ENCODE results near the gene PKMYT1. TPM values are rescaled to one million over a fixed set of nuclear protein-coding genes. Genes with fewer than 3 reads are reported as not detected.

Gene PKMYT1
- polyA plus RNA-seq, 1 donor (not counting 4 experiments of a cell fraction or from before 2014, with no cell fraction given), result 6.9 TPM

DNA sequence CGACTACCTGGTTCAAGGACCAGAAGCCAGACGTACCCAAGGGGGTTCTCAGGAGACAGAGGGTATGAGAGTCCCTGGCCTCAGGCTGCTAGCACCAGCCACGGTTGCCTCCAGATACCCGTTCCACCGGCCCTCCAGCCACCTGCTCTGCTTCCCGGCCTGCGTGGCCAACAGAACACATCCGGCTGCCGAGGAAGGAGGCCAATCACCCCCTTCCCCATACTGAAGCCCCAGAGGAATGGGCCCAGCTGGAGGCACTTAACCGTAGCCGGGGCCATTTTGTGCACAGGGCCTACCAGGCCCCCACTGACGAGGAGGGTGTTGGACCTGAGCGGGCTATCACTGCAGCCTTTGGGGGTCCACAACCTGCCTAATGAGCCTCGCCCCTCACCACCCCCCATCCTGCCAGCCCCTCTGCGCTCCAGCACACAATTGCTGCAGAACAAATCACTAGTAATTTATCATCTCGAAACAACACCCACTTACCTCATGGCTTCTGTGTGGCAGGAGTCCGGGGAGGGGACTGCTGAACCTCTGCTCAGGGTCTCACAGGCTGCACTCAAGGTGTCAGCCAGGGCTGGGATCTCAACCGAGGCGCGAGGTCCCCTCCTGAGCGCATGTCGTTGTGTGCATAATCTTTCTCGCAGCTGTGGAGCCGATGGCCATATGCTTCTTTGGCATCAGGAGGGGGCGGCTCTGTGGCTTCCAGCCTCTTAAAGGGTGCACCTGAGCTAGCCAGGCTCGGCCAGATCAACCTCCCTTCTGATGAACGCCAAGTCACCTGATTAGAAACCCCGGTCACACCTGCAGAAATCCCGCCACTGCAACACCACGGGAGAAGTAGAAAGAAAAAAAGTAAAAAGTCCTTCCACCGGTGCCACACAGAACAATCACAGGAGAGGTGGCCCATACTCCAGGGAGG, 26.3 kb downstream of the PKMYT1 start:
- H3K9me1 ChIP-seq (ENCODE audit: control insufficient read depth, extremely low read depth, insufficient read depth, low read length), result no peaks in the 10 kb centered on the region
- no peak overlapping the region for H3K27ac ChIP-seq (ENCODE audit: control insufficient read depth, insufficient read depth, low read length)
- peaks cover 0 to 6% of the 10 kb centered on the region in 2 experiments for H3K36me3 ChIP-seq (ENCODE audit: control insufficient read depth in 2 of 2, extremely low read depth in 1 of 2, insufficient read depth in 2 of 2, low read length in 2 of 2)
- DNase-seq (ENCODE audit: low read depth, low spot score) (no peak), FAIRE-seq (no peak)
- no peak overlapping the region for H2AFZ ChIP-seq (ENCODE audit: control insufficient read depth, low read length)
- no peak for TF ChIP-seq EZH2 (IDR thresholded peaks at IDR 0.05; ENCODE audit: low read length)
- TF ChIP-seq, protein P1, sequence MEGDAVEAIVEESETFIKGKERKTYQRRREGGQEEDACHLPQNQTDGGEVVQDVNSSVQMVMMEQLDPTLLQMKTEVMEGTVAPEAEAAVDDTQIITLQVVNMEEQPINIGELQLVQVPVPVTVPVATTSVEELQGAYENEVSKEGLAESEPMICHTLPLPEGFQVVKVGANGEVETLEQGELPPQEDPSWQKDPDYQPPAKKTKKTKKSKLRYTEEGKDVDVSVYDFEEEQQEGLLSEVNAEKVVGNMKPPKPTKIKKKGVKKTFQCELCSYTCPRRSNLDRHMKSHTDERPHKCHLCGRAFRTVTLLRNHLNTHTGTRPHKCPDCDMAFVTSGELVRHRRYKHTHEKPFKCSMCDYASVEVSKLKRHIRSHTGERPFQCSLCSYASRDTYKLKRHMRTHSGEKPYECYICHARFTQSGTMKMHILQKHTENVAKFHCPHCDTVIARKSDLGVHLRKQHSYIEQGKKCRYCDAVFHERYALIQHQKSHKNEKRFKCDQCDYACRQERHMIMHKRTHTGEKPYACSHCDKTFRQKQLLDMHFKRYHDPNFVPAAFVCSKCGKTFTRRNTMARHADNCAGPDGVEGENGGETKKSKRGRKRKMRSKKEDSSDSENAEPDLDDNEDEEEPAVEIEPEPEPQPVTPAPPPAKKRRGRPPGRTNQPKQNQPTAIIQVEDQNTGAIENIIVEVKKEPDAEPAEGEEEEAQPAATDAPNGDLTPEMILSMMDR (optimal IDR thresholded peaks at IDR 0.05 in 1 of 3, IDR thresholded peaks at IDR 0.05 in 1 of 3, conservative IDR thresholded peaks at IDR 0.05 in 1 of 3; ENCODE audit: extremely low read depth in 1 of 3, insufficient read depth in 2 of 3, low read length in 3 of 3), result no peak
- no peaks in the 10 kb centered on the region for H3K79me2 ChIP-seq (ENCODE audit: control insufficient read depth, insufficient read depth, low read length)
- no peaks in the 10 kb centered on the region for H3K9me3 ChIP-seq (ENCODE audit: control insufficient read depth, low read depth, low read length)
- peaks cover 6% of the 10 kb centered on the region for H3K27me3 ChIP-seq (ENCODE audit: control insufficient read depth, extremely low read depth, insufficient read depth, low read length)
- dilution Hi-C loops (cut with MboI; ENCODE audit: extremely low pct_ligation_motif_present, low sequenced_read_pairs), result no loop called here
- H3K4me2 ChIP-seq (ENCODE audit: control insufficient read depth, extremely low read depth, insufficient read depth, low read depth, low read length), result no peak overlapping the region
- H4K20me1 ChIP-seq (ENCODE audit: control insufficient read depth, extremely low read depth, insufficient read depth, low read length), result no peaks in the 10 kb centered on the region
- peaks cover 8% of the 10 kb centered on the region for H3K4me1 ChIP-seq (ENCODE audit: control insufficient read depth, extremely low read depth, insufficient read depth, low read length)
- no peak overlapping the region for H3K9ac ChIP-seq (ENCODE audit: control insufficient read depth, extremely low read depth, insufficient read depth, low read length)
- no peak overlapping the region for H3K4me3 ChIP-seq (ENCODE audit: control insufficient read depth in 2 of 3, extremely low read depth in 1 of 3, insufficient read depth in 2 of 3, low read depth in 1 of 3, low read length in 3 of 3)

DNA sequence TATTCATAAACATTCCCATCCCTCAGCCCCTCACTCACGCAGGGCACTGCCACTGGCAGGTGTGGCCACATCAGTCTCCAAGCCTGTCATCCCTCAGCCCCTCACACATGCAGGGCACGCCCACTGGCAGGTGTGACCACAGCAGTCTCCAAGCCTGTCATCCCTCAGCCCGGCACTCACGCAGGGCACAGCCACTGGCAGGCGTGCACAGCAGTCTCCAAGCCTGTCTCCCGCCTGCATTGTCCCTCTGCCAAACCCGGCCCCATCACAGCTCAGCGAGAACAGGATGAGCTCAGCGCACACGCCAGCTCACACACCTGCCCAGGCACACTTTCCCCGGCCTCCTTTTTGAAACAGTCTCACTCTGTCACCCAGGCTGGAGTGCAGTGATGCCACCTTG, 27.6 kb downstream of the PKMYT1 start:
- Histone ChIP-seq H3K4me3 (ENCODE audit: control insufficient read depth in 2 of 3, extremely low read depth in 1 of 3, insufficient read depth in 2 of 3, low read depth in 1 of 3, low read length in 3 of 3) (no peak overlapping the region), H3K36me3 (ENCODE audit: control insufficient read depth in 2 of 2, extremely low read depth in 1 of 2, insufficient read depth in 2 of 2, low read length in 2 of 2) (peaks cover 0 to 9% of the 10 kb centered on the region in 2 experiments), H3K27ac (ENCODE audit: control insufficient read depth, insufficient read depth, low read length) (no peak overlapping the region), H3K9ac (ENCODE audit: control insufficient read depth, extremely low read depth, insufficient read depth, low read length) (no peak overlapping the region), H3K27me3 (ENCODE audit: control insufficient read depth, extremely low read depth, insufficient read depth, low read length) (peaks cover 6% of the 10 kb centered on the region), H4K20me1 (ENCODE audit: control insufficient read depth, extremely low read depth, insufficient read depth, low read length) (no peaks in the 10 kb centered on the region), H2AFZ (ENCODE audit: control insufficient read depth, low read length) (no peak overlapping the region), H3K79me2 (ENCODE audit: control insufficient read depth, insufficient read depth, low read length) (no peaks in the 10 kb centered on the region), H3K9me3 (ENCODE audit: control insufficient read depth, low read depth, low read length) (no peaks in the 10 kb centered on the region), H3K9me1 (ENCODE audit: control insufficient read depth, extremely low read depth, insufficient read depth, low read length) (no peaks in the 10 kb centered on the region), H3K4me1 (ENCODE audit: control insufficient read depth, extremely low read depth, insufficient read depth, low read length) (peaks cover 8% of the 10 kb centered on the region), H3K4me2 (ENCODE audit: control insufficient read depth, extremely low read depth, insufficient read depth, low read depth, low read length) (peak overlapping the region; percentile 16)
- DNase-seq (ENCODE audit: low read depth, low spot score), result no peak
- no peak for FAIRE-seq
- dilution Hi-C loops (cut with MboI; ENCODE audit: extremely low pct_ligation_motif_present, low sequenced_read_pairs), result no loop called here
- TF ChIP-seq, protein P1 (optimal IDR thresholded peaks at IDR 0.05 in 1 of 3, IDR thresholded peaks at IDR 0.05 in 1 of 3, conservative IDR thresholded peaks at IDR 0.05 in 1 of 3; ENCODE audit: extremely low read depth in 1 of 3, insufficient read depth in 2 of 3, low read length in 3 of 3), result no peak
- no peak for TF ChIP-seq EZH2 (IDR thresholded peaks at IDR 0.05; ENCODE audit: low read length)
